Sigmoid colon (tissue), 7 donors: ENCODE results near the gene SLCO2B1. TPM values are rescaled to one million over a fixed set of nuclear protein-coding genes. Genes with fewer than 3 reads are reported as not detected.

Source experiments
- DNase-seq: peaks from one replicate; pipeline ENCODE4 v3.0.0-alpha.2; 2019
- H3K27ac ChIP-seq, 4 donors: fragments of 200-600 bp; sonication (generic); one replicate each; pipeline ENCODE4 v1.5.1; 2016 to 2019; ENCODE audit warnings: mild to moderate bottlenecking in 1 of 4
- H3K27me3 ChIP-seq, 3 donors: fragments of 200-600 bp; sonication (generic); one replicate each; pipeline ENCODE4 v1.5.1; 2019; ENCODE audit warnings: mild to moderate bottlenecking in 1 of 3
- H3K36me3 ChIP-seq, 4 donors: fragments of 200-600 bp; sonication (generic); one replicate each; pipeline ENCODE4 v1.5.1; 2016 to 2019
- H3K4me1 ChIP-seq, 4 donors: fragments of 200-600 bp; sonication (generic); one replicate each; pipeline ENCODE4 v1.5.1; 2017 to 2019
- H3K4me3 ChIP-seq, 4 donors: fragments of 200-600 bp; sonication (generic); one replicate each; pipeline ENCODE4 v1.5.1; 2017 to 2019; ENCODE audit warnings: mild to moderate bottlenecking in 2 of 4, moderate library complexity in 1 of 4
- H3K9me3 ChIP-seq, 4 donors: fragments of 200-600 bp in 3 of 4; sonication (generic) in 3 of 4; one replicate each; pipeline versions ENCODE4 v1.5.1 to v1.6.1; 2013 to 2019
- CTCF ChIP-seq, 4 experiments: fragments of 450-650 bp in 3 of 4; fragments of 200-600 bp in 1 of 4; IDR thresholded peaks; one replicate each; pipeline ENCODE4 v1.5.1; 2016 to 2019; ENCODE audit warnings: antibody characterized with exemption in 4 of 4, mild to moderate bottlenecking in 3 of 4, moderate library complexity in 2 of 4
- EP300 ChIP-seq, 4 donors: sonication (generic); formaldehyde crosslinking; IDR thresholded peaks; one replicate each; pipeline ENCODE4 v1.6.1; 2017; ENCODE audit warnings: antibody characterized with exemption in 4 of 4
- POLR2A ChIP-seq, 2 donors: fragments of 450-650 bp; IDR thresholded peaks; one replicate each; pipeline ENCODE4 v1.6.1; 2016; ENCODE audit warnings: antibody characterized with exemption in 2 of 2, mild to moderate bottlenecking in 2 of 2, moderate library complexity in 2 of 2
- POLR2AphosphoS5 ChIP-seq, 4 donors: sonication (generic); formaldehyde crosslinking; IDR thresholded peaks; one replicate each; pipeline ENCODE4 v1.6.1; 2017; ENCODE audit warnings: antibody characterized with exemption in 4 of 4
- WGBS, 2 donors: extraction: QIAGEN DNeasy Blood & Tissue Kit; methylation state at CpG; one replicate each; pipeline ENCODE4 v1.1.7; 2013; 5-methylcytosine and 5-hydroxymethylcytosine counted together
- intact Hi-C: fragments of 100-400 bp; cut with DNase I; formaldehyde crosslinking; loops from one replicate; pipeline ENCODE4 v1.15.1; 2023
- polyA plus RNA-seq, 3 donors: library from polyadenylated mRNA; stranded (reverse); fragments of 200-250 nt; gene quantifications; one replicate each; pipeline ENCODE4 v1.2.3, GENCODE V29; 2013
- total RNA-seq, 4 donors: library from RNA; depleted of rRNA; stranded (reverse); fragments of >200 nt; gene quantifications; one replicate each; pipeline ENCODE4 v1.1.0, GENCODE V29; 2016
- donor health status: healthy with polysubstance abuse.
- donor health status: Bipolar disorder and iron deficiency.
- donor health status: healthy.

Gene SLCO2B1
- total and polyA plus RNA-seq, 7 donors = 7.8 to 47.0 (median 29.2) TPM

DNA sequence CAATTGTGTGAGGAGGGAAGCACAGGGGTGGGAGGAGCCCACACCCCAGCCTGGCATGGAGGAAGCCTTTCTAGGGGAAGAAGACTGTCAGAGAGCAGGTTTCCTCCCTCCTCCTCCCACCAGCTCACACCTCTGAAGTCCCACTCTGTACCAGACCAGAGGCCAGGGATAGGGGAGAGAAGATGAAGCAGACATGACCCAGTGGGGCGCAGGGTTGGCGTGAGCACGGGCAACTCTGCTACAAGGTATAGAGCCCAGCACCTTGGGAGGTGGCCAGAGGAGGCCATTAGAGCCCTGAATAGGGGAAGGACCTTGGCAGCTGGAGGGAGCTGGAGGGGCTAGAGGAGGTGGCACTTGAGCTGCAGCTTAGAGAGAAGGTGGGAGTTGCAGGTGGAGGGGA, 15.9 kb downstream of the SLCO2B1 start:
- 95 to 96% methylated on average over 3 of the region's 3 CpGs for WGBS, 2 donors
- no peaks in the 10 kb centered on the region for H3K36me3 ChIP-seq

DNA sequence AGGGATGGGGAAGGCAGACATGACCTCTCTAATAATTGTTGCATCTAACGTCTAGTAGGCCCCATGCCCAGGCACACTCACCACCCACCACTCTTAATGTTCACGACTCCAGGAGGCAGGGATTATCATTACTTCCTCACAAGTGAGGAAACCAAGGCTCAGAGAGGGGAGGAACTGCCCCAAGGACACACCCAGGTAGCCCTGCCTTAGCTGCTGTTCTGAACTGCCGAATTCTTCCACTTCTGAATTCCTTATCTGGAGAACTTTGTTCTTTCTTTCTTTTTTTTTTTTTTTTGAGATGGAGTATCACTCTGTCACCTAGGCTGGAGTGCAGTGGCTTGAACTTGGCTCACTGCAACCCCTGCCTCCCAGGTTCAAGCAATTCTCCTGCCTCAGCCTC, 16.7 kb downstream of the SLCO2B1 start:
- no peak overlapping the region for H3K27ac ChIP-seq
- H3K4me1 ChIP-seq = no peaks in the 10 kb centered on the region
- WGBS, 2 donors = 15 to 58% methylated on average over 3 of the region's 3 CpGs
- intact Hi-C loops = no loop called here
- H3K27me3 ChIP-seq = peaks cover 0 to 9% (median 0%) of the 10 kb centered on the region in 3 donors
- H3K36me3 ChIP-seq = no peaks in the 10 kb centered on the region
- H3K4me3 ChIP-seq = no peak overlapping the region
- no peak for DNase-seq
- H3K9me3 ChIP-seq = no peaks in the 10 kb centered on the region
- TF ChIP-seq POLR2AphosphoS5 (IDR thresholded peaks at IDR 0.05) (no peak), EP300 (IDR thresholded peaks at IDR 0.05) (no peak), CTCF (IDR thresholded peaks at IDR 0.05) (no peak), POLR2A (IDR thresholded peaks at IDR 0.05) (no peak)

More for the DNA sequence above, 15.9 kb downstream of the SLCO2B1 start:
- H3K4me3 ChIP-seq = no peak overlapping the region
- H3K9me3 ChIP-seq = no peaks in the 10 kb centered on the region
- no peaks in the 10 kb centered on the region for H3K4me1 ChIP-seq
- no peak overlapping the region for H3K27ac ChIP-seq
- TF ChIP-seq POLR2A (IDR thresholded peaks at IDR 0.05) (no peak), CTCF (IDR thresholded peaks at IDR 0.05) (no peak), POLR2AphosphoS5 (IDR thresholded peaks at IDR 0.05) (no peak), EP300 (IDR thresholded peaks at IDR 0.05) (no peak)
- DNase-seq = no peak
- H3K27me3 ChIP-seq = peaks cover 0 to 9% (median 0%) of the 10 kb centered on the region in 3 donors
- intact Hi-C loops = no loop called here

DNA sequence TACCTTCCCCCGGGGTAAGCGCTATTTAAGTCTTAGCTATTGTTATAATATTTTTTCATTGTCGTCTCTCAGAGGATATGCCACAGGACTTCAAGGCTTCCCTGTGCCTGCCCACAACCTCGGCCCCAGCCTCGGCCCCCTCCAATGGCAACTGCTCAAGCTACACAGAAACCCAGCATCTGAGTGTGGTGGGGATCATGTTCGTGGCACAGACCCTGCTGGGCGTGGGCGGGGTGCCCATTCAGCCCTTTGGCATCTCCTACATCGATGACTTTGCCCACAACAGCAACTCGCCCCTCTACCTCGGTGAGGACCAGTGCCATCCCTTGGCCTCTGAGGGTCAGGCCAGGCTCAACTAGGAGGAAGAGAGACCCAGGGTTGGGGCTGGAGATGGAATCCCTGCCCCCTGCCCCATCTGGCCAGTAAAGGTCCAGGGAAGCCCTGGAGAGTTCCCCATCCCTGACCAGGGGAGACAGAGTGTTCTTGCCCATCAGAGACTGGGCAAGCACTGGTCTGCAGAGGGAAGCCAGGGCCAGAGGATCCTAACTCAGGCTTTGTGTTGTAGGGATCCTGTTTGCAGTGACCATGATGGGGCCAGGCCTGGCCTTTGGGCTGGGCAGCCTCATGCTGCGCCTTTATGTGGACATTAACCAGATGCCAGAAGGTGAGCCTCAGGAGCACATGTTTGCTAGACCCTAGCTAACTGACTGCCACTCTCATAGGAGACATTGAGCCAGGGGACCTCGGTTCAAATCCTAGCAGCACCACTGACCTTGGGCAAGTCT, 18.4 kb downstream of the SLCO2B1 start:
- WGBS, 2 donors = 70 to 78% methylated on average over 13 of the region's 13 CpGs
- no peaks in the 10 kb centered on the region for H3K36me3 ChIP-seq
- H3K9me3 ChIP-seq = no peaks in the 10 kb centered on the region
- no peak for TF ChIP-seq POLR2AphosphoS5 (IDR thresholded peaks at IDR 0.05)
- no peak for TF ChIP-seq CTCF (IDR thresholded peaks at IDR 0.05)
- TF ChIP-seq EP300 (IDR thresholded peaks at IDR 0.05) = no peak
- TF ChIP-seq POLR2A (IDR thresholded peaks at IDR 0.05) = no peak
- intact Hi-C loops = no loop called here
- no peak overlapping the region for H3K4me3 ChIP-seq
- H3K27ac ChIP-seq = no peak overlapping the region
- no peak for DNase-seq
- H3K4me1 ChIP-seq = no peaks in the 10 kb centered on the region
- peaks cover 0 to 9% (median 0%) of the 10 kb centered on the region in 3 donors for H3K27me3 ChIP-seq

GRCh38 chr11:75170516-75171201, 19.8 kb downstream of the SLCO2B1 start:
- H3K27me3 ChIP-seq = peaks cover 0 to 9% (median 0%) of the 10 kb centered on the region in 3 donors
- no peak for DNase-seq
- H3K4me3 ChIP-seq = no peak overlapping the region
- peaks cover 0 to 8% (median 0%) of the 10 kb centered on the region in 4 donors for H3K4me1 ChIP-seq
- H3K36me3 ChIP-seq = no peaks in the 10 kb centered on the region
- TF ChIP-seq POLR2A (IDR thresholded peaks at IDR 0.05) (no peak), CTCF (IDR thresholded peaks at IDR 0.05) (no peak), EP300 (IDR thresholded peaks at IDR 0.05) (no peak), POLR2AphosphoS5 (IDR thresholded peaks at IDR 0.05) (no peak)
- no peaks in the 10 kb centered on the region for H3K9me3 ChIP-seq
- no peak overlapping the region for H3K27ac ChIP-seq
- intact Hi-C loops = no loop called here
- WGBS, 2 donors = 62 to 84% methylated on average over 18 of the region's 18 CpGs
